ENCODE measurements around the gene RAB11FIP3. TPM values are rescaled to one million over a fixed set of nuclear protein-coding genes. Genes with fewer than 3 reads are reported as not detected.

The RAB11FIP3 gene
- total RNA-seq, 1 experiment from 2014 or later = 37.5 TPM

GRCh38 chr16:565419-566330 is 140.2 kb downstream of the RAB11FIP3 start:
- H3K4me1 Mint-ChIP-seq (ENCODE audit: insufficient read depth, unreplicated experiment) = peaks cover under 1% of the 10 kb centered on the region
- H3K27me3 Mint-ChIP-seq (ENCODE audit: insufficient read depth, unreplicated experiment) = no peaks in the 10 kb centered on the region
- no peak for DNase-seq (ENCODE audit: unreplicated experiment)
- H3K27ac Mint-ChIP-seq (ENCODE audit: low read depth, unreplicated experiment) = no peak overlapping the region
- no peaks in the 10 kb centered on the region for H3K9me3 Mint-ChIP-seq (ENCODE audit: unreplicated experiment)
- no peak for TF ChIP-seq CTCF (IDR thresholded peaks at IDR 0.05; ENCODE audit: unreplicated experiment)
- POLR2A ChIA-PET = no interaction called here
- intact Hi-C loops (cut with micrococcal nuclease) = no loop called here
- no peak overlapping the region for H3K4me3 Mint-ChIP-seq (ENCODE audit: unreplicated experiment)
- CTCF ChIA-PET = no interaction called here
- no peaks in the 10 kb centered on the region for H3K36me3 Mint-ChIP-seq (ENCODE audit: insufficient read depth, unreplicated experiment)
- no TSS peak for BruUV-seq (replicated peaks)

- Mint-ChIP-seq H3K4me3 (ENCODE audit: unreplicated experiment) (no peak within 1 kb of the TSS), H3K36me3 (ENCODE audit: insufficient read depth, unreplicated experiment) (no peaks in the 10 kb centered on the region), H3K4me1 (ENCODE audit: insufficient read depth, unreplicated experiment) (peaks cover 8% of the 10 kb centered on the region), H3K27ac (ENCODE audit: low read depth, unreplicated experiment) (no peak within 1 kb of the TSS), H3K27me3 (ENCODE audit: insufficient read depth, unreplicated experiment) (no peaks in the 10 kb centered on the region), H3K9me3 (ENCODE audit: unreplicated experiment) (no peaks in the 10 kb centered on the region)
- no peak for TF ChIP-seq CTCF (IDR thresholded peaks at IDR 0.05; ENCODE audit: unreplicated experiment)
- no TSS peak for BruUV-seq (replicated peaks)
- ChIA-PET CTCF (no interaction called here), POLR2A (interaction anchor here (0.6 kb wide), 1 partner anchor 28 kb away, joined by 3 read pairs; no protein-coding TSS in a partner anchor)
- no peak for DNase-seq (ENCODE audit: unreplicated experiment)
- intact Hi-C loops (cut with micrococcal nuclease) = no loop called here
Observed at GRCh38 chr16:566475-567372, 141.3 kb downstream of the RAB11FIP3 start, which contains the start of gene NHLRC4. NHLRC4 (plus strand) TSS chr16:567005; CDS start chr16:568048, 1,043 bp downstream.

GRCh38 chr16:567373-568256 is 142.2 kb downstream of the RAB11FIP3 start:
- no peak overlapping the region for H3K27ac Mint-ChIP-seq (ENCODE audit: low read depth, unreplicated experiment)
- no peak for DNase-seq (ENCODE audit: unreplicated experiment)
- no peak for TF ChIP-seq CTCF (IDR thresholded peaks at IDR 0.05; ENCODE audit: unreplicated experiment)
- H3K4me1 Mint-ChIP-seq (ENCODE audit: insufficient read depth, unreplicated experiment) = peaks cover 8% of the 10 kb centered on the region
- H3K36me3 Mint-ChIP-seq (ENCODE audit: insufficient read depth, unreplicated experiment) = no peaks in the 10 kb centered on the region
- CTCF ChIA-PET = no interaction called here
- H3K9me3 Mint-ChIP-seq (ENCODE audit: unreplicated experiment) = no peaks in the 10 kb centered on the region
- H3K27me3 Mint-ChIP-seq (ENCODE audit: insufficient read depth, unreplicated experiment) = no peaks in the 10 kb centered on the region
- POLR2A ChIA-PET = interaction anchor here (2.3 kb wide), 1 partner anchor 41 kb away, joined by 17 read pairs; the partner anchor contains the start of gene CAPN15
- BruUV-seq (replicated peaks) = no TSS peak
- no peak overlapping the region for H3K4me3 Mint-ChIP-seq (ENCODE audit: unreplicated experiment)
- intact Hi-C loops (cut with micrococcal nuclease) = no loop called here

All from MCF 10A (cell line).